PC-9 (cell line): ENCODE measurements around the gene CABP7. TPM values are rescaled to one million over a fixed set of nuclear protein-coding genes. Genes with fewer than 3 reads are reported as not detected.
A peak's percentile ranks its signal among the peaks of the same experiment; 100 is the strongest.

Experiments used
- BruUV-seq: library from RNA; stranded (reverse); fragments of 400-500 nt; replicated peaks from 2 replicates; lab custom pipeline; 2021; lab: Mats Ljungman, UMichigan
- CTCF ChIA-PET: fragments of 300-600 bp; sonication (Branson Sonifier 250); formaldehyde crosslinking; loops from one replicate; lab custom pipeline; 2022; ENCODE audit warnings: antibody characterized with exemption; lab: Charles Lee
- POLR2A ChIA-PET: fragments of 300-600 bp; sonication (Branson Sonifier 250); formaldehyde crosslinking; loops from one replicate; lab custom pipeline; 2022; ENCODE audit warnings: antibody characterized with exemption; ENCODE audit not compliant: unreplicated experiment; lab: Charles Lee
- DNase-seq, 2 experiments: peaks; one replicate each; pipeline versions ENCODE4 v3.0.0 to v3.0.0-alpha.2; 2015 to 2022; ENCODE audit warnings: mixed read lengths in 1 of 2
- H2AFZ ChIP-seq: fragments of 200-600 bp; sonication (generic); 2 replicates; pipeline ENCODE4 v1.8.1; 2017; ENCODE audit warnings: antibody characterized with exemption
- H3F3A ChIP-seq: fragments of 200-600 bp; sonication (generic); 2 replicates; pipeline ENCODE4 v1.8.1; 2017; ENCODE audit warnings: antibody characterized with exemption, mild to moderate bottlenecking, low read depth; ENCODE audit not compliant: insufficient read depth
- H3K27ac ChIP-seq: fragments of 200-600 bp; sonication (generic); 2 replicates; pipeline ENCODE4 v1.6.1; 2016; ENCODE audit warnings: mixed run types
- H3K27me3 ChIP-seq: fragments of 200-600 bp; sonication (generic); 2 replicates; pipeline ENCODE4 v1.6.1; 2016; ENCODE audit warnings: low read depth, mixed run types; ENCODE audit not compliant: insufficient read depth
- H3K36me3 ChIP-seq: fragments of 200-600 bp; sonication (generic); 2 replicates; pipeline ENCODE4 v1.6.1; 2016; ENCODE audit warnings: low read depth, mixed run types
- H3K4me1 ChIP-seq: fragments of 200-600 bp; sonication (generic); replicated peaks from 2 replicates; pipeline ENCODE4 v1.6.1; 2016; ENCODE audit warnings: mixed run types; ENCODE audit not compliant: insufficient read depth
- H3K4me2 ChIP-seq: fragments of 200-600 bp; sonication (generic); 2 replicates; pipeline ENCODE4 v1.6.1; 2017; ENCODE audit warnings: mixed run types
- H3K4me3 ChIP-seq: fragments of 200-600 bp; sonication (generic); 2 replicates; pipeline ENCODE4 v1.6.1; 2016; ENCODE audit warnings: mixed run types
- H3K79me2 ChIP-seq: fragments of 200-600 bp; sonication (generic); 2 replicates; pipeline ENCODE4 v1.6.1; 2017; ENCODE audit warnings: low read depth, mixed run types
- H3K9me2 ChIP-seq: fragments of 200-600 bp; sonication (generic); 2 replicates; pipeline ENCODE4 v1.8.1; 2017; ENCODE audit warnings: mild to moderate bottlenecking; ENCODE audit not compliant: insufficient read depth
- H3K9me3 ChIP-seq: fragments of 200-600 bp; sonication (generic); 2 replicates; pipeline ENCODE4 v1.8.1; 2016; ENCODE audit warnings: low read depth; ENCODE audit not compliant: insufficient read depth
- H4K20me1 ChIP-seq: fragments of 200-600 bp; sonication (generic); 2 replicates; pipeline ENCODE4 v1.8.1; 2017; ENCODE audit not compliant: insufficient read depth
- CTCF ChIP-seq: fragments of 200-600 bp; sonication (generic); conservative IDR thresholded peaks from 2 replicates; pipeline ENCODE4 v1.6.1; 2017; ENCODE audit warnings: mixed run types, antibody characterized with exemption, mild to moderate bottlenecking, moderate library complexity
- EZH2 ChIP-seq: fragments of 200-600 bp; sonication (generic); IDR thresholded peaks from 2 replicates; pipeline ENCODE4 v1.8.0; 2017; ENCODE audit warnings: antibody characterized with exemption, low read depth
- intact Hi-C: fragments of 100-400 bp; cut with micrococcal nuclease; formaldehyde crosslinking; loops from one replicate; pipeline ENCODE4 v1.10.0; 2022; ENCODE audit not compliant: unreplicated experiment
- total RNA-seq: library from RNA; stranded (reverse); gene quantifications from 2 replicates; pipeline ENCODE4 v1.2.3, GENCODE V29; 2021

CABP7 gene
- total RNA-seq, 1 experiment from 2014 or later = 0.11 TPM

GRCh38 chr22:29697853-29698598 lies 21.8 kb upstream of the CABP7 start:
- H3K27ac ChIP-seq = no peak overlapping the region
- POLR2A ChIA-PET = no interaction called here
- H3K27me3 ChIP-seq = no peaks in the 10 kb centered on the region
- H3K4me3 ChIP-seq = no peak overlapping the region
- intact Hi-C loops = no loop called here
- H2AFZ ChIP-seq = no peak overlapping the region
- no peak for DNase-seq
- H3K4me2 ChIP-seq = no peak overlapping the region
- no peaks in the 10 kb centered on the region for H3K79me2 ChIP-seq
- CTCF ChIA-PET = no interaction called here
- H3K4me1 ChIP-seq = peaks cover 45% of the 10 kb centered on the region
- no peak for TF ChIP-seq CTCF
- TF ChIP-seq EZH2 = no peak
- no peaks in the 10 kb centered on the region for H3K36me3 ChIP-seq
- BruUV-seq = no TSS peak
- H3F3A ChIP-seq = peaks cover 40% of the 10 kb centered on the region
- H3K9me3 ChIP-seq = no peaks in the 10 kb centered on the region
- H4K20me1 ChIP-seq = no peaks in the 10 kb centered on the region
- no peaks in the 10 kb centered on the region for H3K9me2 ChIP-seq

GRCh38 chr22:29700206-29700899 lies 19.4 kb upstream of the CABP7 start:
- peak overlapping the region; percentile 81 for H3K27ac ChIP-seq
- POLR2A ChIA-PET = no interaction called here
- TF ChIP-seq CTCF (no peak), EZH2 (no peak)
- H4K20me1 ChIP-seq = no peaks in the 10 kb centered on the region
- H3K4me2 ChIP-seq = peak overlapping the region; percentile 61
- H3K79me2 ChIP-seq = no peaks in the 10 kb centered on the region
- H3K27me3 ChIP-seq = no peaks in the 10 kb centered on the region
- H3K4me1 ChIP-seq = peaks cover 54% of the 10 kb centered on the region
- CTCF ChIA-PET = no interaction called here
- no peaks in the 10 kb centered on the region for H3K9me3 ChIP-seq
- no peak overlapping the region; the same call in 1 of the 2 replicates for H3K4me3 ChIP-seq
- BruUV-seq = no TSS peak
- peaks cover 46% of the 10 kb centered on the region for H3F3A ChIP-seq
- DNase-seq = no peak
- H3K36me3 ChIP-seq = no peaks in the 10 kb centered on the region
- no peak overlapping the region for H2AFZ ChIP-seq
- intact Hi-C loops = loop anchor here (5.0 kb wide), 4 partner anchors 97 to 387 kb away; no protein-coding TSS in a partner anchor
- no peaks in the 10 kb centered on the region for H3K9me2 ChIP-seq

GRCh38 chr22:29700900-29701154 lies 19.0 kb upstream of the CABP7 start:
- H4K20me1 ChIP-seq = no peaks in the 10 kb centered on the region
- no peaks in the 10 kb centered on the region for H3K36me3 ChIP-seq
- peak overlapping the region; percentile 9; the same call in 1 of the 2 replicates for H3K4me3 ChIP-seq
- H3K9me3 ChIP-seq = no peaks in the 10 kb centered on the region
- H3K4me2 ChIP-seq = peak overlapping the region; percentile 61
- POLR2A ChIA-PET = interaction anchor here (0.5 kb wide), 1 partner anchor 66 kb away, joined by 5 read pairs; the partner anchor contains the start of gene ZMAT5
- DNase-seq = no peak
- no peak for TF ChIP-seq CTCF
- TF ChIP-seq EZH2 = no peak
- no TSS peak for BruUV-seq
- peaks cover 54% of the 10 kb centered on the region for H3K4me1 ChIP-seq
- H3K79me2 ChIP-seq = no peaks in the 10 kb centered on the region
- intact Hi-C loops = loop anchor here (1.0 to 5.0 kb wide), 5 partner anchors 96 to 386 kb away; no protein-coding TSS in a partner anchor
- H3K9me2 ChIP-seq = no peaks in the 10 kb centered on the region
- H2AFZ ChIP-seq = no peak overlapping the region
- H3F3A ChIP-seq = peaks cover 46% of the 10 kb centered on the region
- H3K27me3 ChIP-seq = no peaks in the 10 kb centered on the region
- H3K27ac ChIP-seq = peak overlapping the region; percentile 81
- CTCF ChIA-PET = no interaction called here
